Fibroblast of pulmonary artery (primary cell): Measurements from ENCODE around the gene PRR16.

Experiments
- DNase-seq: peaks from one replicate; pipeline ENCODE4 v3.0.0-alpha.2; 2010; ENCODE audit warnings: low read depth
- H3K4me3 ChIP-seq: replicated peaks from 2 replicates; pipeline ENCODE4 v1.5.1; 2011; ENCODE audit warnings: low read depth, mild to moderate bottlenecking, control low read depth, low read length, moderate library complexity
- TF ChIP-seq, protein P1 (sequence below): IDR thresholded peaks from 2 replicates; pipeline ENCODE4 v1.5.1; 2011; ENCODE audit warnings: mild to moderate bottlenecking, control low read depth, low read length, inconsistent platforms; ENCODE audit errors: missing control alignments

PRR16 gene

DNA sequence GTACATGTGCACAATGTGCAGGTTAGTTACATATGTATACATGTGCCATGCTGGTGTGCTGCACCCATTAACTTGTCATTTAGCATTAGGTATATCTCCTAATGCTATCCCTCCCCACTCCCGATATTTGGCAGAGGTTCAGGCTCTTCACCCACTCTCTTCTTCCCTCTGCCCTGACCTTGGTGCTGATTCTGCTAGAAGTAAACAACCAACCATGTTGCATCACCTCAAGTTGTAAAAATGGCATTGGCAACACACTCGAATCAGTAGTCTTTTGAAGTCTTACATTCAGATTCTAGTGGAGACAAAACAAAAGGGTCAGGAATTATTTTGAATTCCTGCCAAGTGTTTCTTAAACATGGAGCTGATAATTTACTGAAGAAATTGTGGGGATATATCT lies 40.0 kb downstream of the PRR16 start:
- TF ChIP-seq, protein P1, sequence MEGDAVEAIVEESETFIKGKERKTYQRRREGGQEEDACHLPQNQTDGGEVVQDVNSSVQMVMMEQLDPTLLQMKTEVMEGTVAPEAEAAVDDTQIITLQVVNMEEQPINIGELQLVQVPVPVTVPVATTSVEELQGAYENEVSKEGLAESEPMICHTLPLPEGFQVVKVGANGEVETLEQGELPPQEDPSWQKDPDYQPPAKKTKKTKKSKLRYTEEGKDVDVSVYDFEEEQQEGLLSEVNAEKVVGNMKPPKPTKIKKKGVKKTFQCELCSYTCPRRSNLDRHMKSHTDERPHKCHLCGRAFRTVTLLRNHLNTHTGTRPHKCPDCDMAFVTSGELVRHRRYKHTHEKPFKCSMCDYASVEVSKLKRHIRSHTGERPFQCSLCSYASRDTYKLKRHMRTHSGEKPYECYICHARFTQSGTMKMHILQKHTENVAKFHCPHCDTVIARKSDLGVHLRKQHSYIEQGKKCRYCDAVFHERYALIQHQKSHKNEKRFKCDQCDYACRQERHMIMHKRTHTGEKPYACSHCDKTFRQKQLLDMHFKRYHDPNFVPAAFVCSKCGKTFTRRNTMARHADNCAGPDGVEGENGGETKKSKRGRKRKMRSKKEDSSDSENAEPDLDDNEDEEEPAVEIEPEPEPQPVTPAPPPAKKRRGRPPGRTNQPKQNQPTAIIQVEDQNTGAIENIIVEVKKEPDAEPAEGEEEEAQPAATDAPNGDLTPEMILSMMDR: no peak
- no peak overlapping the region for H3K4me3 ChIP-seq
- no peak for DNase-seq

DNA sequence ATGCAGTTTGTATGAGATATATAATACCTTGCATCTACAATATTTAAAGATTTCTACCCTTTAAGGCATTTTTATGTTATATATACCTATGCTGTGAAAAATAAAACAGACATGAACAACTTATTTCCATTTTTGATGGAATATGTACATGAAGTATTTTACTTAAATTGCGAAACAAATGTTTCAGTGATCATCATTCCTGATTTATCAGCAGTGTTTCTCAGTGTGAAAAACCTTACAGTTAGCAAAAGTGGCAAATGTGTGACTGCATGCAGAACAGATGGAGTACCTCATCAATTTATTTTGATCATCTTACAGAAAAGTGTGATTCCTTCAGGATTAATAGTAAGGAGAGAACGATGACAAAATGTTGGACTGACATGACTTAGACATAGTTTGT lies 43.1 kb downstream of the PRR16 start:
- TF ChIP-seq, protein P1: no peak
- H3K4me3 ChIP-seq: no peak overlapping the region

DNA sequence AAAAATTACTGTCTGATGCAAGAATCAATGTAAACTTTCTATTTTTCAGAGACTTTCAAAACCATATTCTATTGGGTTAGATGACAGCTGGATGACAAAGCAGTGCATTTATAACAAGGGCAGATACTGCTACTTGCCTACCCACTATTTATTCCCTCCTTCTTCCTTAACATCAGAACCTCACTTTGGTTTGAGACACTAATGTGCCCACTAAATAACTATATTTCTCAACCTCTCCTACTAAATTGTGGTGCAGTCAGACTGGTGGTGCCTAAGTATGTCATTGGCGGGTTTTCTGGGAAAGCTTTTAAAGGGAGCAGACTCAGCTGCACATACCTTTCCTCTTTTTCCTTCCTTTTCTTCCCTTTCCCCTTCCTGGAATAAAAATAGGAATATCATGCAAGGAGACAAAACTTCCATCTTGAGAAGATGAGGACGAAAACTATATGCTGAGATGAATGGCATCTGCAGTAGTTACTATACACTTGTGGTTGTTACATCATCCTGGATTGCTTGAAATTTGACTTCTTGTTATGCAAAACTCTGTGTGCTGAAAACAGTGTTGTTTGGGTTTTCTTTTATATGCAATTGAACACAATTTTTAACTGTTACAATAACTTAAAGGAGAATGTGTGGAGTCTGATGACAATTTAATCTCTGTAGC lies 43.8 kb downstream of the PRR16 start:
- TF ChIP-seq, protein P1: no peak
- no peak overlapping the region for H3K4me3 ChIP-seq
- DNase-seq: no peak

More for the DNA sequence above, 43.1 kb downstream of the PRR16 start:
- DNase-seq: no peak

DNA sequence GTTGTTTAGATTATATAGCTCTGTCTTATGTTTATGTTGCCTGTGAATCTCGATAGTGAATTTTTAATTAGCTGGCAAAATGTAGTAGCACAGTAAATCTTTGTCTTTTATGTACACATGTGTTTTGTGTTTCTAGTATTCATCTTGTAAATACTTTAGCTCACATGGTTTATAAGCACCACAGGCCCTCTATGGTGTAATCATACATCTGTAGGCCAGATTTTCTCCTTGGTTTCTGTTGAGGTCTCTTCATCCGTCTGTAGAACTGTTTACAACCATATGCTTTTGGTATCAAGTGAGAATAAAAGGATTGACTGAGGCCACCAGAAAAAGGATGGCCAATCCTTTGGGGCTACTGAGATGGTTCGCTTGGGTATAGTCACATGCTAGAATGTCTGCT lies 45.0 kb downstream of the PRR16 start:
- DNase-seq: no peak
- TF ChIP-seq, protein P1: no peak
- no peak overlapping the region for H3K4me3 ChIP-seq

DNA sequence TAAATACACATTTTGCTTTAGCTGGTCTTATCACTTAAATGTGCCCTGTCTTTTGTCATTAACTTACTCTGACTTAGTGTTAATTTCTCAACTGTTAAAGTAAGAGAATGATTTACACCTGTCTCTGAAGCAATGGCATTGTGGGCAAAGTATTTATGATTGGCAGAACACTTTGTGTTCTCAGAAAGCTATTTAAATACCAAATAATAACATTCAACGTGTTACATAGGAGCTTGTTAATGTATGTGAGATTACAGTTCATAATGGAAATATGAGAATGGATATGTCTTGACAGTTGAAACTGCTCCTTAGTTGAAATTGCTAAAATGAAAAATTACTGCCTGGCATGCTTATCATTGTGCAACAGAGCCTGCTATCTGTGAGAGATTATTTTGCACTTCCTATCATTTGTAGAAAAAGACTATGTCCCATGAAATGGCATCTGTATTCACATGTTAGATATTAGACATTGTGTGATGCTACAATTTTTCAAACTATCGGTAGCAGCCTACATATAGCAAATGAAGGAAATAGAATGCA lies 46.1 kb downstream of the PRR16 start:
- H3K4me3 ChIP-seq: no peak overlapping the region
- no peak for DNase-seq
- TF ChIP-seq, protein P1: no peak

DNA sequence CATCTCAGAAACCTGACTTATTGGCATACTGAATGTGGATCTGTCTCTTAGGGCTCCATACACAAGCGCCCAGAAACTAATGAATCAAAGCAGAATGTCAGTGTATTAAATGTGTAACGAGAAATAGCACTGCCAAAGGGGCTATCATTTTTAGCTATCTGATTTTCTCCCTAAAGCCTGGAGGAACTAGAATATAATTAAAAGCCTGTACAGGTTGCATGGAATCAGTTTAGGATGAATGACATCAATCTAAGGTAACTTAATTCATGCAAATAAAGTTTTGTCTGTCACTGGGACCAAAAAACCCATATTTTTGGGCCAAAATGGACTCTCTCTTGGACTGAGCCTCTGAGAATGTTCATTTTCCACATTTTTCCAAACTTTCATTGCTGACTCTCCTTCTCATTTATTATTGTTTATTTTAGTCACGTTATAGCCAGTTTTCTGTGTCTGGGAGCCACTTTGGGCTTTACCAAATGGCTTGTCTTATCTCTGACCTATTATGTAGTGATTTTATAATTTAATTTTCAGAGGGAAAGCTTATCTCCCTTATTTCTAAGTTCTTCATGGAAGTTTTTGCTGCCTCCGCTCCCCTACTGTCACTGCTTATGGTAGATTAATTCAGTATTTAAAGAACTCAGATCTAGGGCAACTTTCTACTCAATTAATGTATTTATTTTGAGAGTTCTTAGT lies 47.0 kb downstream of the PRR16 start:
- TF ChIP-seq, protein P1: no peak
- DNase-seq: no peak
- H3K4me3 ChIP-seq: no peak overlapping the region
